IMR-90 (cell line): ENCODE results near the gene PEAK3. TPM values are rescaled to one million over a fixed set of nuclear protein-coding genes. Genes with fewer than 3 reads are reported as not detected.
A peak's percentile ranks its signal among the peaks of the same experiment; 100 is the strongest.

ENCODE experiments used
- ATAC-seq: fragments of 200-7000 bp; cut with Tn5 transposase; 2 replicates; pipeline ENCODE4 v1.9.1; 2020; ENCODE audit warnings: low read depth, mild to moderate bottlenecking, moderate library complexity
- BruUV-seq: library from RNA; stranded (reverse); fragments of 400-500 nt; replicated peaks from 2 replicates; lab custom pipeline; 2021; lab: Mats Ljungman, UMichigan
- CTCF ChIA-PET: fragments of 300-600 bp; formaldehyde crosslinking; extraction: SDS; loops from one replicate; lab custom pipeline; 2021; ENCODE audit warnings: antibody characterized with exemption; lab: Yijun Ruan, JAX
- POLR2A ChIA-PET: fragments of 300-600 bp; sonication (Branson Sonifier 250); formaldehyde crosslinking; loops from one replicate; lab custom pipeline; 2022; ENCODE audit warnings: antibody characterized with exemption; ENCODE audit not compliant: unreplicated experiment; lab: Charles Lee
- DNase-seq: peaks from one replicate; pipeline ENCODE4 v3.0.0; 2013
- H2AFZ ChIP-seq: replicated peaks from 2 replicates; pipeline ENCODE3; 2013; ENCODE audit warnings: low read length, mild to moderate bottlenecking; ENCODE audit not compliant: poor library complexity
- H2AK5ac ChIP-seq: 2 replicates; pipeline ENCODE4 v1.6.1; 2013; ENCODE audit warnings: low read depth, low read length, inconsistent platforms
- H2AK9ac ChIP-seq: replicated peaks from 2 replicates; pipeline ENCODE3; 2013; ENCODE audit warnings: mild to moderate bottlenecking, low read depth, low read length, moderate library complexity; ENCODE audit not compliant: poor library complexity
- H2BK120ac ChIP-seq: 2 replicates; pipeline ENCODE4 v1.6.1; 2013; ENCODE audit warnings: low read depth, low read length, inconsistent platforms
- H2BK15ac ChIP-seq: 3 replicates; pipeline ENCODE4 v1.6.1; 2013; ENCODE audit warnings: low read depth, low read length, inconsistent platforms
- H2BK20ac ChIP-seq: 2 replicates; pipeline ENCODE4 v1.6.1; 2013; ENCODE audit warnings: low read depth, mild to moderate bottlenecking, inconsistent platforms, low read length, moderate library complexity
- H2BK5ac ChIP-seq: 2 replicates; pipeline ENCODE4 v1.6.1; 2013; ENCODE audit warnings: mild to moderate bottlenecking, low read depth, low read length, inconsistent platforms; ENCODE audit not compliant: poor library complexity, severe bottlenecking
- H3K14ac ChIP-seq: replicated peaks from 2 replicates; pipeline ENCODE4 v1.6.1; 2013; ENCODE audit warnings: low read depth, low read length, inconsistent platforms
- H3K18ac ChIP-seq: 2 replicates; pipeline ENCODE4 v1.6.1; 2013; ENCODE audit warnings: low read depth, low read length, control low read depth
- H3K23ac ChIP-seq: 2 replicates; pipeline ENCODE4 v1.6.1; 2013; ENCODE audit warnings: low read depth, low read length, inconsistent platforms
- H3K27ac ChIP-seq: 2 replicates; pipeline ENCODE4 v1.5.1; 2013; ENCODE audit warnings: mild to moderate bottlenecking, control low read depth, low read length; ENCODE audit not compliant: insufficient read depth
- H3K27me3 ChIP-seq: 2 replicates; pipeline ENCODE4 v1.6.1; 2013; ENCODE audit warnings: low read length; ENCODE audit not compliant: control insufficient read depth, insufficient read depth
- H3K36me3 ChIP-seq: 2 replicates; pipeline ENCODE4 v1.6.1; 2013; ENCODE audit warnings: low read length, mixed read lengths; ENCODE audit not compliant: control insufficient read depth, insufficient read depth
- H3K4ac ChIP-seq: 2 replicates; pipeline ENCODE4 v1.6.1; 2013; ENCODE audit warnings: low read depth, low read length, inconsistent platforms
- H3K4me1 ChIP-seq: 2 replicates; pipeline ENCODE4 v1.6.1; 2013; ENCODE audit warnings: low read length, mixed read lengths; ENCODE audit not compliant: control insufficient read depth, insufficient read depth
- H3K4me2 ChIP-seq: 2 replicates; pipeline ENCODE4 v1.6.1; 2013; ENCODE audit warnings: low read depth, mild to moderate bottlenecking, control low read depth, low read length, moderate library complexity
- H3K4me3 ChIP-seq: 2 replicates; pipeline ENCODE4 v1.5.1; 2013; ENCODE audit warnings: low read depth, mild to moderate bottlenecking, control low read depth, low read length, moderate library complexity; ENCODE audit not compliant: insufficient read depth
- H3K56ac ChIP-seq: 2 replicates; pipeline ENCODE4 v1.6.1; 2013; ENCODE audit warnings: low read length, inconsistent platforms; ENCODE audit not compliant: insufficient read depth; ENCODE audit errors: extremely low read depth
- H3K79me1 ChIP-seq, 2 experiments: 2 replicates each; pipeline ENCODE4 v1.6.1; 2013; ENCODE audit warnings: low read length in 2 of 2, inconsistent platforms in 1 of 2, low read depth in 1 of 2
- H3K9ac ChIP-seq: 2 replicates; pipeline ENCODE4 v1.6.1; 2013; ENCODE audit warnings: low read depth, low read length, control low read depth
- H3K9me1 ChIP-seq: 2 replicates; pipeline ENCODE4 v1.6.1; 2013; ENCODE audit warnings: low read length, inconsistent platforms; ENCODE audit not compliant: insufficient read depth
- H3K9me3 ChIP-seq: 2 replicates; pipeline ENCODE4 v1.6.1; 2013; ENCODE audit warnings: low read length; ENCODE audit not compliant: control insufficient read depth, insufficient read depth
- H4K20me1 ChIP-seq: 2 replicates; pipeline ENCODE4 v1.6.1; 2013; ENCODE audit warnings: low read length, inconsistent platforms; ENCODE audit not compliant: insufficient read depth
- H4K5ac ChIP-seq: 2 replicates; pipeline ENCODE4 v1.6.1; 2013; ENCODE audit warnings: mild to moderate bottlenecking, low read depth, low read length, control low read depth
- H4K8ac ChIP-seq, 2 experiments: 2 replicates each; pipeline ENCODE4 v1.6.1; 2013; ENCODE audit warnings: low read depth in 2 of 2, low read length in 2 of 2, control low read depth in 1 of 2, inconsistent platforms in 1 of 2
- H4K91ac ChIP-seq: 2 replicates; pipeline ENCODE4 v1.6.1; 2013; ENCODE audit warnings: low read depth, low read length, inconsistent platforms; ENCODE audit not compliant: insufficient read depth
- BHLHE40 ChIP-seq: fragments of 150-350 bp; IDR thresholded peaks from 2 replicates; pipeline ENCODE4 v1.6.1; 2016; ENCODE audit warnings: mild to moderate bottlenecking, low read depth, low read length
- CHD1 ChIP-seq: IDR thresholded peaks from 2 replicates; pipeline ENCODE4 v1.6.1; 2012; ENCODE audit warnings: low read depth, low read length, improper control_type of control experiment
- FOS ChIP-seq: fragments of 150-350 bp; IDR thresholded peaks from 2 replicates; pipeline ENCODE4 v1.6.1; 2016; ENCODE audit warnings: low read depth, low read length
- MAFK ChIP-seq: IDR thresholded peaks from 2 replicates; pipeline ENCODE4 v1.6.1; 2012; ENCODE audit warnings: low read depth, low read length, improper control_type of control experiment
- MAZ ChIP-seq: IDR thresholded peaks from 2 replicates; pipeline ENCODE4 v1.6.1; 2012; ENCODE audit warnings: low read depth, mild to moderate bottlenecking, low read length, improper control_type of control experiment, moderate library complexity, borderline replicate concordance
- MXI1 ChIP-seq: IDR thresholded peaks from 2 replicates; pipeline ENCODE4 v1.6.1; 2012; ENCODE audit warnings: low read depth, mild to moderate bottlenecking, low read length, moderate library complexity, borderline replicate concordance
- NFE2L2 ChIP-seq: fragments of 150-350 bp; IDR thresholded peaks from 2 replicates; pipeline ENCODE4 v1.6.1; 2016; ENCODE audit warnings: low read depth, mild to moderate bottlenecking, low read length
- POLR2A ChIP-seq: IDR thresholded peaks from 2 replicates; pipeline ENCODE4 v1.6.1; 2012; ENCODE audit warnings: mild to moderate bottlenecking, low read depth, low read length
- RAD21 ChIP-seq: IDR thresholded peaks from 2 replicates; pipeline ENCODE4 v1.6.1; 2012; ENCODE audit warnings: low read length, improper control_type of control experiment
- RCOR1 ChIP-seq: IDR thresholded peaks from 2 replicates; pipeline ENCODE4 v1.6.1; 2012; ENCODE audit warnings: mild to moderate bottlenecking, low read length, improper control_type of control experiment; ENCODE audit not compliant: insufficient replicate concordance
- RFX5 ChIP-seq: IDR thresholded peaks from 2 replicates; pipeline ENCODE4 v1.8.0; 2012; ENCODE audit warnings: low read depth, mild to moderate bottlenecking, low read length, moderate library complexity
- SMC3 ChIP-seq: fragments of 150-350 bp; IDR thresholded peaks from 2 replicates; pipeline ENCODE4 v1.6.1; 2016; ENCODE audit warnings: low read depth, mild to moderate bottlenecking, antibody characterized with exemption, low read length, moderate library complexity
- WGBS, 2 experiments: methylation state at CpG; one replicate each; pipeline versions ENCODE4 v1.1.5 to v1.1.7; 2013; ENCODE audit warnings: missing lambda C conversion rate in 2 of 2; ENCODE audit not compliant: insufficient read length in 1 of 2; ENCODE audit errors: extremely low coverage in 2 of 2; 5-methylcytosine and 5-hydroxymethylcytosine counted together
- dilution Hi-C: fragments of 300-500 bp; cut with HindIII; formaldehyde crosslinking; loops from one replicate; pipeline ENCODE4 v1.14.3; 2018; ENCODE audit warnings: low sequenced_read_pairs; ENCODE audit not compliant: unreplicated experiment
- in situ Hi-C: fragments of 300-500 bp; cut with MboI; formaldehyde crosslinking; loops from 3 replicates; pipeline ENCODE4 v1.14.3; 2019; ENCODE audit warnings: low sequenced_read_pairs, inconsistent platforms, mixed read lengths
- intact Hi-C: fragments of 100-400 bp; cut with micrococcal nuclease; formaldehyde crosslinking; loops from 2 replicates; pipeline ENCODE4 v1.10.0; 2022
- polyA plus RNA-seq, 3 experiments: library from polyadenylated mRNA; depleted of rRNA; stranded (reverse); fragments of >200 nt; gene quantifications; 2 replicates each; pipeline ENCODE4 v1.2.3, GENCODE V29; 2012; ENCODE audit warnings: low replicate concordance in 1 of 3
- total RNA-seq: library from RNA; depleted of rRNA; stranded (reverse); fragments of >200 nt; gene quantifications from 2 replicates; pipeline ENCODE4 v1.2.3, GENCODE V29; 2012
- TF ChIP-seq, protein P1 (sequence below): conservative IDR thresholded peaks from 2 replicates; pipeline ENCODE4 v1.5.1; 2012; ENCODE audit warnings: mild to moderate bottlenecking, low read depth, low read length, improper control_type of control experiment
- TF ChIP-seq, protein P2 (sequence below): fragments of 150-350 bp; IDR thresholded peaks from 2 replicates; pipeline ENCODE4 v1.6.1; 2016; ENCODE audit warnings: low read depth, mild to moderate bottlenecking, low read length, moderate library complexity, borderline replicate concordance
- TF ChIP-seq, protein P3 (sequence below): fragments of 150-350 bp; IDR thresholded peaks from 2 replicates; pipeline ENCODE4 v1.6.1; 2017; ENCODE audit warnings: mild to moderate bottlenecking, antibody characterized with exemption, low read length, low read depth

PEAK3 gene
- total and polyA plus RNA-seq, 2 of the 4 experiments (the other 2 are of a cell fraction), result under 0.01 to 0.09 TPM

DNA sequence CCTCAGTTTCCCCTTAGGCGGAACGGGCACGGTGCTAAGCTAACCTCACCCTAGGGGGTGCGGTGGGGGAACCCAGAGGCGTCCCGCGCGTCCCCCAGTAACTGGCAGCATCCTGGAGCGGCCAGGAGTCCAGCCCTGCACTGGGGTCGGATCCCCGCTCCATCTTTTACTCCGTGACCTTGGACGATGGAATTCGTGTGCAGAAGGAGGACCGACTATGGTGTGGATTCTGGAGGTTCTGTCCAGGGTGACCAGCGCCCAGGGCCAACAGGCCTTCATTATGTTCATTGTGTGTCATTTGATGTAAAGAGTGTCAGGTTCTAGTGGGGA lies 47.1 kb upstream of the PEAK3 start:
- peaks cover 33 to 83% of the 10 kb centered on the region in 2 experiments for H3K79me1 ChIP-seq
- in situ Hi-C loops, result no loop called here
- H4K20me1 ChIP-seq, result peaks cover 41% of the 10 kb centered on the region
- peak overlapping the region; percentile 84 for H3K4me2 ChIP-seq
- H2BK120ac ChIP-seq, result no peak overlapping the region
- BruUV-seq, result no TSS peak
- peak overlapping the region; percentile 64 for H3K9ac ChIP-seq
- H3K4me3 ChIP-seq, result peak overlapping the region; percentile 94
- ATAC-seq, result no peak
- H2AFZ ChIP-seq, result peak overlapping the region; percentile 99
- no peak overlapping the region for H2BK5ac ChIP-seq
- H4K8ac ChIP-seq, result peak overlapping the region; percentile 25 to 81; a peak in 2 of 4 replicates
- no peak overlapping the region for H4K5ac ChIP-seq
- peak overlapping the region; percentile 70 for H3K23ac ChIP-seq
- no peak overlapping the region for H3K18ac ChIP-seq
- dilution Hi-C loops, result no loop called here
- no peaks in the 10 kb centered on the region for H3K9me1 ChIP-seq
- H2BK15ac ChIP-seq, result no peak overlapping the region
- intact Hi-C loops, result loop anchor here (2.0 to 5.0 kb wide), 3 partner anchors 63 to 308 kb away; no protein-coding TSS in a partner anchor
- peak overlapping the region; percentile 78 for H3K14ac ChIP-seq
- no peaks in the 10 kb centered on the region for H3K9me3 ChIP-seq
- H3K27me3 ChIP-seq, result no peaks in the 10 kb centered on the region
- ChIA-PET CTCF (no interaction called here), POLR2A (no interaction called here)
- H3K36me3 ChIP-seq, result peaks cover 18% of the 10 kb centered on the region
- TF ChIP-seq, protein P1, sequence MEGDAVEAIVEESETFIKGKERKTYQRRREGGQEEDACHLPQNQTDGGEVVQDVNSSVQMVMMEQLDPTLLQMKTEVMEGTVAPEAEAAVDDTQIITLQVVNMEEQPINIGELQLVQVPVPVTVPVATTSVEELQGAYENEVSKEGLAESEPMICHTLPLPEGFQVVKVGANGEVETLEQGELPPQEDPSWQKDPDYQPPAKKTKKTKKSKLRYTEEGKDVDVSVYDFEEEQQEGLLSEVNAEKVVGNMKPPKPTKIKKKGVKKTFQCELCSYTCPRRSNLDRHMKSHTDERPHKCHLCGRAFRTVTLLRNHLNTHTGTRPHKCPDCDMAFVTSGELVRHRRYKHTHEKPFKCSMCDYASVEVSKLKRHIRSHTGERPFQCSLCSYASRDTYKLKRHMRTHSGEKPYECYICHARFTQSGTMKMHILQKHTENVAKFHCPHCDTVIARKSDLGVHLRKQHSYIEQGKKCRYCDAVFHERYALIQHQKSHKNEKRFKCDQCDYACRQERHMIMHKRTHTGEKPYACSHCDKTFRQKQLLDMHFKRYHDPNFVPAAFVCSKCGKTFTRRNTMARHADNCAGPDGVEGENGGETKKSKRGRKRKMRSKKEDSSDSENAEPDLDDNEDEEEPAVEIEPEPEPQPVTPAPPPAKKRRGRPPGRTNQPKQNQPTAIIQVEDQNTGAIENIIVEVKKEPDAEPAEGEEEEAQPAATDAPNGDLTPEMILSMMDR, result no peak
- TF ChIP-seq SMC3 (no peak), MAZ (no peak), RFX5 (no peak), FOS (no peak), CHD1 (no peak), POLR2A (no peak), NFE2L2 (no peak), RAD21 (no peak), MXI1 (no peak), MAFK (no peak), RCOR1 (no peak), BHLHE40 (no peak)
- TF ChIP-seq, protein P2, sequence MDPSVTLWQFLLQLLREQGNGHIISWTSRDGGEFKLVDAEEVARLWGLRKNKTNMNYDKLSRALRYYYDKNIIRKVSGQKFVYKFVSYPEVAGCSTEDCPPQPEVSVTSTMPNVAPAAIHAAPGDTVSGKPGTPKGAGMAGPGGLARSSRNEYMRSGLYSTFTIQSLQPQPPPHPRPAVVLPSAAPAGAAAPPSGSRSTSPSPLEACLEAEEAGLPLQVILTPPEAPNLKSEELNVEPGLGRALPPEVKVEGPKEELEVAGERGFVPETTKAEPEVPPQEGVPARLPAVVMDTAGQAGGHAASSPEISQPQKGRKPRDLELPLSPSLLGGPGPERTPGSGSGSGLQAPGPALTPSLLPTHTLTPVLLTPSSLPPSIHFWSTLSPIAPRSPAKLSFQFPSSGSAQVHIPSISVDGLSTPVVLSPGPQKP, result no peak
- TF ChIP-seq, protein P3, sequence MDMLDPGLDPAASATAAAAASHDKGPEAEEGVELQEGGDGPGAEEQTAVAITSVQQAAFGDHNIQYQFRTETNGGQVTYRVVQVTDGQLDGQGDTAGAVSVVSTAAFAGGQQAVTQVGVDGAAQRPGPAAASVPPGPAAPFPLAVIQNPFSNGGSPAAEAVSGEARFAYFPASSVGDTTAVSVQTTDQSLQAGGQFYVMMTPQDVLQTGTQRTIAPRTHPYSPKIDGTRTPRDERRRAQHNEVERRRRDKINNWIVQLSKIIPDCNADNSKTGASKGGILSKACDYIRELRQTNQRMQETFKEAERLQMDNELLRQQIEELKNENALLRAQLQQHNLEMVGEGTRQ, result no peak
- DNase-seq, result no peak
- H4K91ac ChIP-seq, result no peak overlapping the region
- H2AK9ac ChIP-seq, result peak overlapping the region; percentile 100
- peak overlapping the region; percentile 85 for H3K4ac ChIP-seq
- no CpG with 5 or more reads among the region's 16 CpGs for WGBS, 2 experiments
- H3K4me1 ChIP-seq, result peaks cover 4% of the 10 kb centered on the region
- peak overlapping the region; percentile 17; the same call in 1 of the 2 replicates for H3K56ac ChIP-seq
- peak overlapping the region; percentile 78 for H2AK5ac ChIP-seq
- peak overlapping the region; percentile 76 for H3K27ac ChIP-seq
- H2BK20ac ChIP-seq, result no peak overlapping the region
